Posterior vena cava (tissue), 2 donors: ENCODE data around the gene PTPRN2. TPM values are rescaled to one million over a fixed set of nuclear protein-coding genes. Genes with fewer than 3 reads are reported as not detected.
A peak's percentile ranks its signal among the peaks of the same experiment; 100 is the strongest.
"Not testable (repeated sequence)": the region's sequence is repeated elsewhere in the genome, so short reads cannot be mapped to it uniquely, and the experiment has no call there.

Experiments
- DNase-seq: peaks from one replicate; pipeline ENCODE4 v3.0.0-alpha.2; 2020; ENCODE audit warnings: low spot score
- intact Hi-C, 2 donors: fragments of 100-400 bp; cut with DNase I; formaldehyde crosslinking; loops; one replicate each; pipeline versions ENCODE4 v1.14.1 to v1.14.2; 2022 to 2023
- total RNA-seq, 2 donors: library from RNA; stranded (reverse); fragmentation: NEBNext Ultra II Directional; extraction: Animal tissue kit (Norgen Biotek cat#: 25700); gene quantifications; one replicate each; pipeline ENCODE4 v1.2.1, GENCODE V29; 2021
- donor health status: DM: yes; HTN: yes; CAD: no.
- donor health status: DM: yes; HTN: yes; CAD: no.

The PTPRN2 gene
- total RNA-seq, 2 donors from 2014 or later, result 1.6 to 2.8 TPM

DNA sequence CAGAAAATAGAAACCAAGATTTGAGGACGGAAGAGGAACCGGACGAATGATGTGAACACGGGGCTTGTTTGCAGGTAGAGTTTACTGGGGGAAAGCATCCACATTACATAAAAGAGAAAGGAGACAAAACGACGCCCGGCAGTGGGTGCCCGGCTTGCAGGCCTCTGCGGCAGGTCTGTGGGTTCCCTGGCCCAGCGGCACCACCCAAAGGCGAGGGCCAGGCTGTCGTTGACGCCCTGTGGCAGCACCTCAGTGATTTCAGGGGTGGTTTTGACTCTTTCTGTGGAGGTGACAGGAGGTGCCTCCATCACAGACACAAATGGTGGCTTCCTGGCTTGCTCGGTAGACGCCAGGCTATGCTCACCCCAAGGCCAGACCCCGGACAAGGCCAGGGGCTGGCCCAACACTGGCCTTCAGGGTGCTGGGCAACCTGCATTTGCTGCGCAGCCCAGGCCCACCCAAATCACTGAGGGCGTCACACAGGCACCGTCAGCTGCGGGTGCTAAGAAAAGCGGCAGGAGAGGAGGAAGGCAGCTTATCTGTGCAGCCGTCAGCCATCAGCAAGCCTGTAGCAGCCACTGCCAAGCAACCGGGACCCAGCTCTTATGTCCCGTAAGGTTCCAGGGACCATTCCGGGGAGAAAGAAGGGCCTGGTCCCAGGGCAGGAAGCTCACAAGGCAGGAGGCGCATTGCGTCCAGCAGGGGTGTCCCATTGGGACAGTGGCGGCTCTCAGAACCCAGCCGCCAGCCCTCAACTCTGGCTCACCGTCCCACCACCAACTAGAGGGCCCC lies 230.3 kb downstream of the PTPRN2 start:
- intact Hi-C loops, result no loop called here

DNA sequence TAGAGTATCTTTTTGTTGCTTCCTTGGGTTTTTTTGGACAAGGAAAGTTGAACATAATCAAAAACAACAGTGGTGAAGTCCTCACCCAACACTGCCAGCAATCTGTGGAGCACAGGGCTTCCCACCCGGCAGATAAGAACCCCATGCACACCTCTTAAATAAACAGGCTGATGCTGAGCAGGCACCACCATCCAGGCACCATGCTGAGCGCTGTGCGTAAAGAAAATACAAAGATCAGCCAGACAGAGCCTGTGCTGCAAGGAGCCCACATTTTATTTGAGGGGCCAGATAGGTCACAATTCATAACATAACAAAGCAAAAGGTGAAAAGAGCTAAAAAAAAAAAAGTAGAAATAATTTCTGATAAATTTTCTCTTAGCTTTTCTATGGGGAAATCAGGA lies 231.2 kb downstream of the PTPRN2 start:
- intact Hi-C loops, result no loop called here
- DNase-seq, result no peak

More for the DNA sequence above, 230.3 kb downstream of the PTPRN2 start:
- peak; percentile 44 for DNase-seq

DNA sequence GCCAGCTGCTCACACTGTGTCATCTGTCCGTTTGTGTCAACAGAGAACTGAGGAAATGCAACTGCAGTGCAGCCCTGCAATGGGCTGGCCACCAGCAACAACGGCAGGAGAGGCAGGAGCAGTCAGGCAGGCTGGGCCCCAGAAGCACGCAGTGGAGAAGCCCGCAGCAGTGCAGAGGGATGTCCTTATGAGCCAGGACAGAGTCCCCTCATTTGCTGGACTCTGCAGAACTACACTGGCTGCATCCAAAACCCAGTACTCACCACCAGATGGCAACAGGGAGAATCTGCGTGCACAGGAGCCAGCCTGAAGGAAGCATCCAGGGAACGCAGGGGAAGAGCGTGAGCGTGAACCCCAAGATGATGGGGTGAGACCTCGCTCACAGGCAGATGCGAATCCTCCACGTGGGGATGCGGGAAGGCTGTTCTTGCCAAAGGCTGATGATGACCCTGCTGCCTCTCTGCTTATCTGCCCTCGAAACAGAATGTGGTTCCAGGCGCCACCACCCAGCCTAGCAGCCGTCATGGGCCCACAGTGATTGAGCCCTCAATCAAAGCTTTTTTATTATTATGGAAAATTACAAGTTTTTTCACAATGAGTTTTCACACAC lies 232.1 kb downstream of the PTPRN2 start:
- intact Hi-C loops, result no loop called here
- peak; percentile 72 for DNase-seq

DNA sequence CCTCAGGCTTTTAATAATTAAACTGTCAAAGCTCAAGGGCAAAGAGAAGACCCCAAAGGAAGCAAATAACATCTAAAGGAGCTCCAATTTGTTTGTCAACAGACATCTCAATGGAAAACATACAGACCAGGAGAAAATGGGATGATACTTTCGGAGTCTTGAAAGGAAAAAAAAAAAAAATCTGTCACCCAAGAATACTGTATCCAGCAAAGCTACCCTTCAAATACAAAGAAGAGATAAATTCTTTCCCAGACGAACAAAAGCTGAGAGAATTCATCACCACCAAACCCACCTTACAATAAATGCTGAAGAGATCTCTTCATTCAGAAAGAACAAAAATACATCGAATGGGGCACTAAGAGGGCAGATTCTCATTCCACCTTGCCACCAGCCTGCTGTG lies 232.8 kb downstream of the PTPRN2 start:
- no peak for DNase-seq
- intact Hi-C loops, result no loop called here

DNA sequence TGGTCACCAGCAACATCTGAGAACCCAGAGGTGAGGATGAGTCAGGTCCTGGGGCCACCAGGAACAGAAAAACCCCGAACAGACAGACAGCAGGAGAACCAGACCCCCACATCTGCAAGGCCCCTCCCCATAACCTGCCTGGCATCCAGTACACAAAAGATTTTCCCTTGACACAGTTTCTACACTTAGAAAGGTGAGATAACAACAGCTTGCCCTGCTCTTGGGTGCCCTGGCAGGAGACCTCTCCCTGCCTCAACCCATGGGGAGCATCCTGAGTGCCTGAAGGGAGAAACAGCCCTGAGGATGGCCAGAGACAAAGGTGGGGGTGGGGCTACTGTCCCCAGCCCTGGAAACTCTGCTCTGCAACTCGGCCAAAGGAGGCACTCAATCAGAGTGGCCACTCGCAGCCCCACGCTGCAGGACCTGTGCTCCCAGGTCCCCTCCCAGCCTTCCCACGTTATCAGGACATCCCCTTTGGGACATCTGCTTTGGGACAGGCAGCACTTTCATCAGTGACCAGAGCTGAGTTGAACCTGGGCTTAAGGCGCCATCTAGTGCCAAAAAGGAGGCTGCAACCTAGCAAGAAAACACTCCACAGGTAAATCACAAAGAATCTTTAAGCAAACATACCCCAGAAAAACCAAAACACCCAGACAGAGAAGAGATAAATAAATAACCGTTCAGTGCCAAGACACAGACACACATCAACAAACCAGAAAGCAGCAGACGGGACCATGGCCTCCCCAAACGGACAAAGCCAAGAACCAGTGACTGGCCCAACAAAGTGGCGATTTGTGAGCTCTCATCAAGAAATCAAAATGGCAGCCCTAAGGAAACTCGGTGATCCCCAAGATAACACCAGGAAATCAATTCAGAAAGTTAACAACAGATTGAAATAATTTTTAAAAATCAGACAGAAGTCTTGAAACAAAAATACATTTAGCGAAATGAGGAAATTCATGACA lies 233.7 kb downstream of the PTPRN2 start:
- DNase-seq, result peak; percentile 50
- intact Hi-C loops, result no loop called here

DNA sequence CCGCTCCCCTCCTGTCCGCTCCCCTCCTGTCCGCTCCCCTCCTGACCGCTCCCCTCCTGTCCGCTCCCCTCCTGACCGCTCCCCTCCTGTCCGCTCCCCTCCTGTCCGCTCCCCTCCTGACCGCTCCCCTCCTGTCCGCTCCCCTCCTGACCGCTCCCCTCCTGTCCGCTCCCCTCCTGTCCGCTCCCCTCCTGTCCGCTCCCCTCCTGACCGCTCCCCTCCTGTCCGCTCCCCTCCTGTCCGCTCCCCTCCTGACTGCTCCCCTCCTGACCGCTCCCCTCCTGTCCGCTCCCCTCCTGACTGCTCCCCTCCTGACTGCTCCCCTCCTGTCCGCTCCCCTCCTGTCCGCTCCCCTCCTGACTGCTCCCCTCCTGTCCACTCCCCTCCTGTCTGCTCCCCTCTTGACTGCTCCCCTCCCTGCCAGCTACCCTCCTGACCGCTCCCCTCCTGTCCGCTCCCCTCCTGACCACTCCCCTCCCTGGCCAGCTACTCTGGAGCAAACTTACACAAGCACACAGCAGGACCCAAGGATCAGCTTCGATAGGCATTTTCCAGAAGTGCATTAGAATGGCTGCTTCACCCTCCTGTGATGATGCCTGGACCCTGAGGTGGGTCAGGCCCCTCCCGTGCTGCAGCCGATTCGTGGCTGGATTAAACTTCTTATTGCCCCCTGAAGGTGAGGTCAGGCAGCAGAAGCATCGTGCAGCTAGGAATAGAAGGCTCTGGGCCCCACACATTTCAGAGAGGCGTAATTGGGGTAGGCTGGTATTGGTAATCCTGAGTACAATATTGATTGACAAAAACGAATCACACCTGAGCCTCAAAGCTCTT lies 235.5 kb downstream of the PTPRN2 start:
- intact Hi-C loops, result not testable (repeated sequence)
- DNase-seq, result peak; percentile 19

DNA sequence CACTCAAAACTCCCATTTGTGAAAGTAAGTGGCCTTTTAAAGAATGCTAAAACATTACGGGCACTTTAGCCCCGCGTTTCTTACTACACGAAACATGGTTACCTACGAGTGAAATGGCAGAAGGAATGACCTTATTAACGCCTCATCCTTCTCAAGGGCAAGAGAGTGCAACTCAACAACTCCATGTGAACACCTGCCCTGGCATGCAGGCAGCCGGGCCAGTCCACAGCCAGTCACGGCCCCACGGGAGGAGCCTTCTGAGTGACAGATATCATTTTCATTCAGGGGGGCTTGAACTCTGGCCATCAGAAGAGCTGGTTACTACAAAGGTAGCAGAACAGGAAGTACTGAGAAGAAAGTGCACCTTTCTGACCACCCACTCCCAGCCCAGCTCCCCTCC lies 236.1 kb downstream of the PTPRN2 start:
- peak; percentile 40 for DNase-seq

DNA sequence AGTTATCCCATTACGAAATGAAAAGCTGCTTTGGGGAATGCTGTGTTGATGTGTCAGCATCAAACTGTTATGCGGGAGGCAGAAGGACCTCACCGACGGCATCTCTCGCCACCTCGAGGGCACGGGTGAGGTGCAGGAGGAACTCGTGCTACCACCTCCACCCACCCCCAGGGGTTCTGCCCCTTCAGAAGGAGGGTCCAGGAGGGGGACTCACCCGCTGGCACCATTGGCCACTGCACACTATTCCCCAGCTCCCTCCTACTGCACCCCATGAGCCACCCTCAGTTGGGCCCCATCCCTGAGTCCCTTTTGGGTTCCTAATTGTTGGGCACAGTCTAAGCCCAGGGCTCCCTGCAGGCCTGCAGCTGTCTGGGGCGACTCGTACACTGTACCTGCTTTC lies 236.6 kb downstream of the PTPRN2 start:
- intact Hi-C loops, result no loop called here
- DNase-seq, result peak; percentile 53

More for the DNA sequence above, 236.1 kb downstream of the PTPRN2 start:
- intact Hi-C loops, result no loop called here

DNA sequence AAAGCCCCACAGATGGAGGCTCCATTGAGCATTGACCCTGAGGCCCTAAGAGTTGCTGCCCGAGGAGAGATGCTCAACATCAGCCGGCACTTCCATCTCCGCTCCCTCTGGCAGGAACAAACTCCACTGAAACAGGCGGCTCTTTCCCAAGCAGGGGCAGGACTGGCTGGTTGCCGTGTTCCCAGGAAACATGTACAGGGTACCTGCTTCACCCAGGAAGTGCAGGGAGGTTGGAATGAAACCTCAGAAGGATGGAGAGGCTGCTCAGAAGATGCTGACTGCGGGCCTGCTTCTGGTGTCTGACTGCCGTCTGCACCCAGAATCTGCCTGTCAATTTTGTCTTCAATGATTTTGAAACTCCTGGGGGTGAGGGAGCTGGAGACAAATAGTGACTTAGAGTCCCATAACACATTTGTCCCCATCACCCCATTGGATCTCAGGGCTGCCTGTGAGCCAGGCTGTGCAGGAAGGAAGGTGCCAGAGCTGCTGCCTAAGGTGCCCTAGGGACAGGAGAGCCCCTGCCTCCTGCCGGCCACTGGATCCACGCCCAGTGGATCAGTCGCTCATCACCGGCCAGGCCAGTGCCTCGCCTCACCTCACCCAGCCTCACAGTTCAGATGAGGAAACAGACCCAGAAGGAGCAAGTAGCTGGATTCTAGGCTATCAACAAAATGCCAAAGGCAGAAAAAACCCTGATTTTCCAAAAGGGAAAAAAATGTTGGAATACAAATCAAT lies 237.3 kb downstream of the PTPRN2 start:
- intact Hi-C loops, result no loop called here
- DNase-seq, result peak; percentile 68

DNA sequence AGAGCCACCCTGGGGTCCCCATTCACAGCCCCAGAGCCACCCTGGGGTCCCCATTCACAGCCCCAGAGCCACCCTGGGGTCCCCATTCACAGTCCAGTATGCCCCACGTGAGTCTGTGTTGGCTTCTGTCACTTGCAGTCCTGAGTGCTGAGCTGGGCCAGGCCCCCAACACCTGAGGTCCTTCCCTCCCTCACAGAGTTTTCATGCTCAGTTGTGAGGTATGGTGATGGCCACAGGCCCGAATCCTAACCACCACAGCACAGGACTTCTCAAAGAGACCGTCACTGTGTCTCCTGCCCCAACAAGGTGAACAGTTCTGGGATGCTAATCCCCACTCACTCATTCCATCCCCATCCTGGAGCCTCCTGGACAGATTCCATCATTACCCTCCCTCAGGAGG lies 239.2 kb downstream of the PTPRN2 start:
- DNase-seq, result peak; percentile 69
- intact Hi-C loops, result no loop called here

DNA sequence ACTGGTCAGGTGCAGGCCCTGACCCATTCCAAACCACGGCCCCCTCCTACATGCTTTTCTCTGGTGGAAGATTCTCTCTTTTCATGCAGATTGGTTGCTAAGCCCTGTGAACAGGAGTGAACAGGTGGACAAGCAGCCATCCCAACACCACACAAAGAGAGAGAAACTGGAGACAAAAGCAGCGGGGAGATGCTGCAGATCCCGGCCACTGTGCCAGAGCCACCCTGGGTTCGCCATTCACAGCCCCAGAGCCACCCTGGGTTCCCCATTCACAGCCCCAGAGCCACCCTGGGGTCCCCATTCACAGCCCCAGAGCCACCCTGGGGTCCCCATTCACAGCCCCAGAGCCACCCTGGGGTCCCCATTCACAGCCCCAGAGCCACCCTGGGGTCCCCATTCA lies 239.6 kb downstream of the PTPRN2 start:
- peak; percentile 65 for DNase-seq
- intact Hi-C loops, result not testable (repeated sequence)

DNA sequence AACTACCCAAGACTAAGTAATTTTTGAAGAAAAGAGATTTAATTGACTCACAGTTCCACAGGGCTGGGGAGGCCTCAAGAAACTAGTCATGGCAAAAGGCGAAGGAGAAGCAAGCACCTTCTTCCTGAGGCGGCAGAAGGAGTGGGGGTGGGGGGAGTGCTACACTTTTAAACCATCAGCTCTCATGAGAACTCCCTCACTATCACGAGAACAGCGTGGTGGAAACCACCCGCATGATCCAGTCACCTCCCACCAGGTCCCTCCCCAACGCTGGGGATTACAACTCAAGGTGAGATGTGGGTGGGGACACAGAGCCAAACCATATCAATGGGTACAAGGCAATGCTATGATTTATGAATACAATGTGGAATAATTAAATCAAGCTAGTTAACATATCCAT lies 241.9 kb downstream of the PTPRN2 start:
- DNase-seq, result peak; percentile 22

DNA sequence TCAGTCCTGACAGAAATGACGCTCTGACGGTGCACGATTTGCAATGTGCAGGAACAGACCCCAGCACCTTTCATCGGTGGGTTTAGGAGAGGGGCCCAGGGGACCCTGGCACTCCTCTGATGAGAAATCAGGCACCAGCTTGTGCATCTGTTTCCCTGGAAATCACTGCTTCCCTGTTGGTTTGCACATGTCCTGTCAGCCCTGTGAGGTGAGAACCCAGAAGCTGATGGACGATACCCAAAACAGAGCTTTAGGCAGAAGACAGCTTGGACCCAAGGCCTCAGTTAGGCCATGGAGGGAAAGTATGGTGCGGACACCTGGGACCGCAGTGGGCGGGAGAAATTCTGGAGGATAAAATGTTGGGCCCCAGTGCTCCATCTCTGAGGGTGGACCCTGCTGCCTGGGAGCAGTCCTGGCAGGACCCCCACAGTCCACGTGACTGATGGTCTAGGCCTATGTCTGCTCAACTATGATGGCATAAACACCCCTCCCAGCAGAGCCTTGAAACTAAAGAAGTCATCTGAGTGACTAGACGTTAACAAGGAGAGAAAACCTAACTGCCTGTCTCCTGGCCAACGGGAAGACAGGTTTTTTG lies 242.8 kb downstream of the PTPRN2 start:
- intact Hi-C loops, result no loop called here

More for the DNA sequence above, 241.9 kb downstream of the PTPRN2 start:
- intact Hi-C loops, result no loop called here

DNA sequence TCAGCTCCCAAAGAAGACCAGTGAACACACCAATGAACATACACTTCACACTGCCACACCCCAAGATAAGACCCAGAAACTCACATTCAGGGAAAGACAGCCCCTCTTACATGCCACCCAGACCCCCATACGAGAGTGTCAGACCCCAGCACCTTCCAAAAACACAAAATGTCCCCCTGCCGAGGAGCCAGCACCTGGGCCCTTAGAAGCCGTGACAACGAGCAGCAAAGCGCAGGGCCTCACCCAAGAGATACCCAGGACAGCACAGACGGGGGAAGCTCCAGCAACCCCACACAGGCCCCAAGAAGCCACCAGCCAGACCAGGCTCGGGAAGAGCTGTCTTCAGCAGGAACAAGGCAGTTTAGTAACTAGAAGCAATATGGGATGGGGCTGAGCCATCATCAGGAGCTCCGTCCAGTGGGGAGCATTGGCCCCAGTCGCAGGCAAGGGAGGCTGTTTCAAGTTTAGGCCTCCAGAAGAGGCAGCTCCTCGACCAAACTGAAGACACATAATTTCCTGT lies 243.6 kb downstream of the PTPRN2 start:
- intact Hi-C loops, result no loop called here
- peak; percentile 66 for DNase-seq

More for the DNA sequence above, 242.8 kb downstream of the PTPRN2 start:
- peak; percentile 32 for DNase-seq

DNA sequence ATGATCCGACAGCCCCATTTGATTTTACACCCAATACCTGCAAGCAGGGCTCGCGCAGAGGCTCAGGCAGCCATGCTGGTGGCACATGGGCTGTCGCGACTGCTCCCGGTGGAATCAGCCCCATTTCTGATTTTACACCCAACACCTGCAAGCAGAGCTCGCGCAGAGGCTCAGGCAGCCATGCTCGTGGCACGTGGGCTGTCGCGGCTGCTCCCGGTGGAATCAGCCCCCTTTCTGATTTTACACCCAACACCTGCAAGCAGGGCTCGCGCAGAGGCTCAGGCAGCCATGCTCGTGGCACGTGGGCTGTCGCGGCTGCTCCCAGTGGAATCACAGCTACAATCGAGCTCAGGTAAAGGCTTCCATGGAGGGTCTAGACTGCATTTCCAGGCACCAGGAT lies 244.1 kb downstream of the PTPRN2 start:
- DNase-seq, result peak; percentile 78
- intact Hi-C loops, result no loop called here

DNA sequence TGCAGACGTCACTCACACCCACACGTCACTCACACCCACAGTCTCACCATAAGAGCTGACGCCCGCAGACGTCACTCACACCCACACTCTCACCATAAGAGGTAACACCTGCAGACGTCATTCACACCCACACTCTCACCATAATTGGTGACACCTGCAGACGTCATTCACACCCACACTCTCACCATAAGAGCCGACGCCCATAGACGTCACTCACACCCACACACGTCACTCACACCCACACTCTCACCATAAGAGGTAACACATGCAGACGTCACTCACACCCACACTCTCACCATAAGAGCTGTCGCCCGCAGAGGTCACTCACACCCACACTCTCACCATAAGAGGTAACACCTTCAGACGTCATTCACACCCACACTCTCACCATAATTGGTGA lies 246.5 kb downstream of the PTPRN2 start:
- peak; percentile 44 for DNase-seq

DNA sequence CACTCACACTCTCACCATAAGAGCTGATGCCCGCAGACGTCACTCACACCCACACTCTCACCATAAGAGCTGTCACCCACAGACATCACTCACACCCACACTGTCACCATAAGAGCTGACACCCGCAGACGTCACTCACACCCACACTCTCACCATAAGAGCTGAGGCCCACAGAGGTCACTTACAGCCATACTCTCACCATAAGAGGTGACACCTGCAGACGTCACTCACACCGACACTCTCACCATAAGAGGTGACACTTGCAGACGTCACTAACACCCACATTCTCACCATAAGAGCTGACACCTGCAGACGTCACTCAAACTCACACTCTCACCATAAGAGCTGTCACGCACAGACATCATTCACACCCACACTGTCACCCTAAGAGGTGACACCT lies 250.7 kb downstream of the PTPRN2 start:
- DNase-seq, result peak; percentile 55
- intact Hi-C loops, result not testable (repeated sequence)

More for the DNA sequence above, 246.5 kb downstream of the PTPRN2 start:
- intact Hi-C loops, result not testable (repeated sequence)

DNA sequence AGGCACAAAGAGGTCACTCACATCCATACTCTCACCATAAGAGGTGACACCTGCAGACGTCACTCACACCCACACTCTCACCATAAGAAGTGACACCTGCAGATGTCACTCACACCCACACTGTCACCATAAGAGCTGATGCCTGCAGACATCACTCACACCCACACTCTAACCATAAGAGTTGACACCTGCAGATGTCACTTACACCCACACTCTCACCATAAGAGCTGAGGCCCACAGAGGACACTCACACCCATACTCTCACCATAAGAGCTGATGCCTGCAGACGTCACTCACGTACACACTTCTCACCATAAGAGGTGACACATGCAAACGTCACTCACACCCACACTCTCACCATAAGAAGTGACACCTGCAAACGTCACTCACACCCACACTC lies 255.1 kb downstream of the PTPRN2 start:
- DNase-seq, result peak; percentile 52
- intact Hi-C loops, result not testable (repeated sequence)
